GM12874 (cell line): ENCODE measurements around the gene ALPK1.

Experiments used
- TF ChIP-seq, protein P1 (sequence below): IDR thresholded peaks from 2 replicates; pipeline ENCODE4 v1.5.1; 2011; ENCODE audit warnings: low read depth, mild to moderate bottlenecking, control low read depth, low read length, moderate library complexity; ENCODE audit not compliant: insufficient read depth

ALPK1 gene

DNA sequence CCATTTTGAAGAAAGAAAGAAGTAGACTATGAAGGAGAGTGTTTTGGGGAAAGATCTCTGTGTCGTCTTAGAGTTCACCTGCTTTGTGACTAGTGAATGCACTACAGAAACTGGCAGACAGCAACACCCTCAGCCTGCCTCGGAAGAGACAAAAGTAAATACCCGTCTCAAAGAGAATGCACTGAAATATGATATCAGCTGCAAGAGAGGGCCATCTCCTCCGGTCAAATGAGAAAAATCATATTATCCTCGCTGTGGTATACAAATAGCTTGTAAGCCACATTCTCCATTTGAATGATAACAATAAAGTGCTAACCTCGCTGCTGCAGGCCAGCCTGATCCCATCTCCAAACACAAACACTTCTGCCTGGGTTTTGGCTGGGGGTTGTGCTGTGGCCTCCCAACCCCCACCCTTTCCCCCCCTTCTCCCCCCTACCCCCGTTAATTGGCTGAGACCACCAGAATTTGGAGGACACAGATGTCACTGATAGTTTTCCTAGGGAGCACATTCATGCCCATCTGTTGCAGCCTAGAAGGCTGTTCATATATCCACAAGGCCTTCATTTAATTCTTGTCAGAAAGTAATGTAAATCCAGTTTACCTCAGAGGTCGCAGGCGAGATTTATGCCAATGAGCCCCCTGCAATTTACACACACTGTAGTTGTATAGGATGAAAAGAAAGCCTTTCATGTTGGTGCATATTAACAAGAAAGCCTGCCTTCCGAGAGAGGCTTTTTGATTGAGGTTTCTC, 46.3 kb downstream of the ALPK1 start:
- TF ChIP-seq, protein P1, sequence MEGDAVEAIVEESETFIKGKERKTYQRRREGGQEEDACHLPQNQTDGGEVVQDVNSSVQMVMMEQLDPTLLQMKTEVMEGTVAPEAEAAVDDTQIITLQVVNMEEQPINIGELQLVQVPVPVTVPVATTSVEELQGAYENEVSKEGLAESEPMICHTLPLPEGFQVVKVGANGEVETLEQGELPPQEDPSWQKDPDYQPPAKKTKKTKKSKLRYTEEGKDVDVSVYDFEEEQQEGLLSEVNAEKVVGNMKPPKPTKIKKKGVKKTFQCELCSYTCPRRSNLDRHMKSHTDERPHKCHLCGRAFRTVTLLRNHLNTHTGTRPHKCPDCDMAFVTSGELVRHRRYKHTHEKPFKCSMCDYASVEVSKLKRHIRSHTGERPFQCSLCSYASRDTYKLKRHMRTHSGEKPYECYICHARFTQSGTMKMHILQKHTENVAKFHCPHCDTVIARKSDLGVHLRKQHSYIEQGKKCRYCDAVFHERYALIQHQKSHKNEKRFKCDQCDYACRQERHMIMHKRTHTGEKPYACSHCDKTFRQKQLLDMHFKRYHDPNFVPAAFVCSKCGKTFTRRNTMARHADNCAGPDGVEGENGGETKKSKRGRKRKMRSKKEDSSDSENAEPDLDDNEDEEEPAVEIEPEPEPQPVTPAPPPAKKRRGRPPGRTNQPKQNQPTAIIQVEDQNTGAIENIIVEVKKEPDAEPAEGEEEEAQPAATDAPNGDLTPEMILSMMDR, result no peak

DNA sequence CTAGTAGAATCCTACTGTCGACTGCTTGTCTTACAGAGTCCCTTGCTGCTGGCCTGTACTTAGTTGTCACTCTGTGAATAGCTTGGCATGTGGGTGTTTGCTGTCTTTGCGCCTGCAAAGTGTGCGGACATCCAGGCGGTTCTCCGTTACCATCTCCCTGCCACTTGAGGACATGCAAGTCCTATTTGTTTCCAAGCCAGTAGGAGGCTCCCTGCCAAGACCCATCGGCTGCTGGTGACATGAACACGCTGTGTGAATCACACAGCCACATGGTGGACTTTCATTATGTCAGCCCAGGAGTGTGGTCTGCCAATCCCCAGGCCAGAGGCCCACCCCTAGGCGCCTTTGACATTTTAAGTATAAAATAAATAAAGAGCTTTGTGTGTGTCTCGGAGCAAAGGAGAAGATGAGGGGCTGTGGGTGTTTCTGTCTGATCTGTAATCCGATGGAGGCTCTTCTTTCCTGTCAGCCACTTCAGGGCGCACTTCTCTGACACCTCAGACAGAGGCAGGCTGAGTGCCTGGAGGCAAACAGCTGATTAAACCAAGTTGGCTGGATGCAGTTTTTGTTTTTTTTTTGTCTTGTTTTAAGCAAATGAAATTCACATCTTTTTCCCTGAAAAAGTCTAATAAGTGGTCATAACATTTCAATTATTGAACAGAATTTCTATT, 51.5 kb downstream of the ALPK1 start:
- TF ChIP-seq, protein P1, result no peak

DNA sequence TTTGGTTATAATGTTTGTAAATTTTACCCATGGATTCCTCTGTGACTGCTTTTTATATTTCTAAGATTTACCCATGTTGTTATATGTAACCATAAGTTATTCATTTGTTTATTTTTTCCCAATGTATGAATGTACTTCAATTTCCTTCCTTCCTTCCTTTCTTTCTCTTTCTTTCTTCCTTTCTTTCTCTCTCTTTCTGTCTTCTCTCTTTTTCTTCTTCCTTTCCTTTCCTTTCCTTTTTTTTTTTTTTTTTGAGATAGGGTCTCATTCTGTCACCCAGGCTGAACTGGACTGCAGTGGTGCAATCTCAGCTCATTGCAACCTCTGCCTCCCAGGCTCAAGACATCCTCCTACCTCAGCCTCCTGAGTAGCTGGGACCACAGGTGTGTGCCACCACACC, 55.6 kb downstream of the ALPK1 start:
- TF ChIP-seq, protein P1, result no peak

DNA sequence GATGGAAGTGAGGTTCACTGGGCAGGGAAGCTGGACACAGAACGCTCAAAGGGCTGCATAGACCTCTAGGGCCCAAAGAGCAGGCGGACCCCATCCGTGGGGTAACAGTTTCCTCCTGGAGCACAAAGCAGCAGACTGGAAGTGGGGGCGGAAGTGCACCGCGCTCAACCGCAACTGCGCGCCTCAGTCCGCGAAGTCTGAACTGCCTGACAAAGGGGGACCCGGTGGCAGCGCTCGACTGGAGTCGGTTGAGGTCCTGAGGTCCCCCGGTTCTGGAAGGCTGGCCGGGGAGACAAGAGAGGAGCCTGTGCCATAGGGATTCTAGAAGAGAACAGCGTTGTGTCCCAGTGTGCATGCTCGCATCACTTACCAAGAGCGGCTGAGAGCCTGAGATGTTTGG, 58.5 kb downstream of the ALPK1 start:
- TF ChIP-seq, protein P1, result no peak

DNA sequence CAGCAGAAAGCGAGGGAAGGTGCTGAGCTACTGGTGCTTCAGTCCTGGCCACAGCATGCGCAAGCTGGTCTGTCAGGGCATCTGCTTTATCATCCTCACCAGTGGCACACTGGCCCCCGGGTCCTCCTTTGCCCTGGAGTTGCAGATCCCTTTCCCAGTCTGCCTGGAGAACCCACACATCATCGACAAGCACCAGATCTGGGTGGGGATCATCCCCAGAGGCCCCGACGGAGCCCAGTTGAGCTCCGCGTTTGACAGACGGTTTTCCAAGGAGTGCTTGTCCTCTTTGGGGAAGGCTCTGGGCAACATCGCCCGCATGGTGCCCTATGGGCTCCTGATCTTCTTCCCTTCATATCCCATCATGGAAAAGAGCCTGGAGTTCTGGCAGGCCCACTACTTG, 60.3 kb downstream of the ALPK1 start:
- TF ChIP-seq, protein P1, result no peak

DNA sequence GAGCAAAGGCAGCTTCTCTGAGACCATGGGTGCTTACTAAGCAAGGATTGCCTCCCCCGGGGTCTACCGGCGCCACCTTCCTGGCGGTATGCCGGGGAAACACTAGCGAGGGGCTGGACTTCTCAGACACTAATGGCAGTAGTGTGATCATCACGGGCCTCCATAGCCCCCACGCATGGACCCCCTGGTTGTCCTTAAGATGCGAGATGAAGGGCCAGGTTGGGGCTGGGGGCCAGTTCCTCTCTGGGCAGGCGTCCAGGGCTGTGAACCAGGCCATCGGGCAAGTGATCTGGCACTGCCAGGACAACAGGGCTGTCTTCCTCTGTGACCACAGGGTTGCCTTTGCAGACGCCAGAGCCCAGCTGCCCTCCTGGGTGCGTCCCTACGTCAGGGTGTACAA, 60.7 kb downstream of the ALPK1 start:
- TF ChIP-seq, protein P1, result no peak

DNA sequence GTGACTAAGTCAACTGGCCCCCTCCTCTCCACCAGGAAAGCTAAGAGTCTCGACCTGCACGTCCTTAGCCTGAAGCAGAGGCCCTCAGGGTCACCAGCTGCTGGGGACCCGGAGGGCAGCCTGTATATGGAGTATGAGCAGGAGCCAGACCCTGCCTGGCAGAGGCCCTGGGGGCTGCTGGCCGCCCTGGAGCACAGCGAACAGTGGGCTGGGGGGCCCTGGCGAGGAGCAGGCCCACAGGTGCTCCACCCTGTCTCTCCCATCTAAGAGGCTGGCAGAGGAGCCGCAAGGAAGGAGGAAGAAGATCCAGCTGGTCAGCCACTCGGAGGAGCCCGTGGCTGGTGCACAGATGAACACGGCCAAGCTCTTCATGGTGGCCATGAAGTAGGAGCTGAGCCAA, 61.2 kb downstream of the ALPK1 start:
- TF ChIP-seq, protein P1, result no peak
